Neural progenitor cell (in vitro differentiated cells): ENCODE results near the gene MSH3. TPM values are rescaled to one million over a fixed set of nuclear protein-coding genes. Genes with fewer than 3 reads are reported as not detected.

Source experiments
- DNase-seq: peaks from one replicate; pipeline ENCODE4 v3.0.0-alpha.2; 2016; ENCODE audit warnings: low spot score
- H2AFZ ChIP-seq: fragments of 200-600 bp; sonication (generic); replicated peaks from 2 replicates; pipeline ENCODE4 v1.6.1; 2016; ENCODE audit warnings: antibody characterized with exemption
- H3F3A ChIP-seq: fragments of 200-600 bp; sonication (generic); 2 replicates; pipeline ENCODE4 v1.6.1; 2016; ENCODE audit warnings: antibody characterized with exemption, low read depth
- H3K27ac ChIP-seq: fragments of 200-600 bp; sonication (generic); 2 replicates; pipeline ENCODE4 v1.5.1; 2016; ENCODE audit warnings: mild to moderate bottlenecking
- H3K27me3 ChIP-seq: fragments of 200-600 bp; sonication (generic); 2 replicates; pipeline ENCODE4 v1.6.1; 2016; ENCODE audit warnings: mild to moderate bottlenecking, moderate library complexity
- H3K36me3 ChIP-seq: fragments of 200-600 bp; sonication (generic); 2 replicates; pipeline ENCODE4 v1.5.1; 2016
- H3K4me1 ChIP-seq: fragments of 200-600 bp; sonication (generic); 2 replicates; pipeline ENCODE4 v1.6.1; 2016; ENCODE audit warnings: mixed run types
- H3K4me2 ChIP-seq: fragments of 200-600 bp; sonication (generic); 2 replicates; pipeline ENCODE4 v1.6.1; 2016
- H3K4me3 ChIP-seq: fragments of 200-600 bp; sonication (generic); 2 replicates; pipeline ENCODE4 v1.5.1; 2016
- H3K79me2 ChIP-seq: fragments of 200-600 bp; sonication (generic); 2 replicates; pipeline ENCODE4 v1.6.1; 2016; ENCODE audit warnings: low read depth
- H3K9ac ChIP-seq: fragments of 200-600 bp; sonication (generic); 2 replicates; pipeline ENCODE4 v1.6.1; 2016
- H3K9me3 ChIP-seq: fragments of 200-600 bp; sonication (generic); 2 replicates; pipeline ENCODE4 v1.5.1; 2016; ENCODE audit warnings: low read depth
- H4K20me1 ChIP-seq: fragments of 200-600 bp; sonication (generic); 2 replicates; pipeline ENCODE4 v1.6.1; 2016; ENCODE audit warnings: low read depth
- H3K27ac Mint-ChIP-seq: 3 replicates; pipeline ENCODE4 v1.8.0; 2021; ENCODE audit warnings: mixed read lengths
- H3K27me3 Mint-ChIP-seq: 2 replicates; pipeline ENCODE4 v1.8.0; 2022; ENCODE audit warnings: low read depth, mild to moderate bottlenecking, inconsistent platforms, moderate library complexity, mixed read lengths; ENCODE audit not compliant: insufficient read depth
- H3K36me3 Mint-ChIP-seq: 3 replicates; pipeline ENCODE4 v1.8.0; 2021; ENCODE audit warnings: mixed read lengths
- H3K4me1 Mint-ChIP-seq: 3 replicates; pipeline ENCODE4 v1.8.0; 2021; ENCODE audit warnings: mixed read lengths
- H3K4me3 Mint-ChIP-seq: 3 replicates; pipeline ENCODE4 v1.8.0; 2021; ENCODE audit warnings: mild to moderate bottlenecking, moderate library complexity, mixed read lengths
- H3K9me3 Mint-ChIP-seq: 3 replicates; pipeline ENCODE4 v1.8.0; 2020; ENCODE audit warnings: mixed read lengths
- EZH2 ChIP-seq: fragments of 200-600 bp; sonication (generic); IDR thresholded peaks from 2 replicates; pipeline ENCODE4 v1.6.1; 2017; ENCODE audit warnings: antibody characterized with exemption, mild to moderate bottlenecking, moderate library complexity
- EZH2phosphoT487 ChIP-seq: fragments of 200-600 bp; sonication (generic); IDR thresholded peaks from 2 replicates; pipeline ENCODE4 v1.6.1; 2017; ENCODE audit warnings: antibody characterized with exemption
- total RNA-seq: library from RNA; depleted of rRNA; stranded (reverse); fragments of >200 nt; gene quantifications from 2 replicates; pipeline ENCODE4 v1.2.3, GENCODE V29; 2015; ENCODE audit warnings: low replicate concordance
- TF ChIP-seq, protein P1 (sequence below): fragments of 200-600 bp; sonication (generic); IDR thresholded peaks from 2 replicates; pipeline ENCODE4 v1.5.1; 2017; ENCODE audit warnings: antibody characterized with exemption, mild to moderate bottlenecking

The MSH3 gene
- total RNA-seq, 1 donor from 2014 or later, result 26.1 TPM

DNA sequence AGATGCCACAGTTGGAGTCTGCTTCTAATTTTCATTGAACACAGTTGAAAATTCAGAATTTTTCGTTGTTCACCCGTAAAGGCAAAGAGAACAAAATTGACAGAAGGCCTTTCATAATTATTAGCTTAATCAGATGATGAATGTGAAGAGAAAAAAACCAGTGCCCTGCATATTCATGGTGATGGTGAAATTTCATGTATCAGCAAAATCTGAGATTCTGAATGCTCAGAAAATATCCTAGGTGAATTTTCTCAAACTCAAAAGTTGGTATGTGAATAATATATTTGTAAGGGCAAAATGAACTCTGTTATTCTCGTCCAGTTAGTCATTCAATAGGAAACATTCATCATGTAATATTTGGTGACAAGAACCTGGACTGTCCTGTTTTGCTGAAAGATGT is 136.2 kb downstream of the MSH3 start:
- no peak overlapping the region for H3K4me2 ChIP-seq
- no peaks in the 10 kb centered on the region for H3K4me1 ChIP-seq
- no peaks in the 10 kb centered on the region for H3K27me3 ChIP-seq
- no peak overlapping the region for H3K9ac ChIP-seq
- TF ChIP-seq, protein P1, sequence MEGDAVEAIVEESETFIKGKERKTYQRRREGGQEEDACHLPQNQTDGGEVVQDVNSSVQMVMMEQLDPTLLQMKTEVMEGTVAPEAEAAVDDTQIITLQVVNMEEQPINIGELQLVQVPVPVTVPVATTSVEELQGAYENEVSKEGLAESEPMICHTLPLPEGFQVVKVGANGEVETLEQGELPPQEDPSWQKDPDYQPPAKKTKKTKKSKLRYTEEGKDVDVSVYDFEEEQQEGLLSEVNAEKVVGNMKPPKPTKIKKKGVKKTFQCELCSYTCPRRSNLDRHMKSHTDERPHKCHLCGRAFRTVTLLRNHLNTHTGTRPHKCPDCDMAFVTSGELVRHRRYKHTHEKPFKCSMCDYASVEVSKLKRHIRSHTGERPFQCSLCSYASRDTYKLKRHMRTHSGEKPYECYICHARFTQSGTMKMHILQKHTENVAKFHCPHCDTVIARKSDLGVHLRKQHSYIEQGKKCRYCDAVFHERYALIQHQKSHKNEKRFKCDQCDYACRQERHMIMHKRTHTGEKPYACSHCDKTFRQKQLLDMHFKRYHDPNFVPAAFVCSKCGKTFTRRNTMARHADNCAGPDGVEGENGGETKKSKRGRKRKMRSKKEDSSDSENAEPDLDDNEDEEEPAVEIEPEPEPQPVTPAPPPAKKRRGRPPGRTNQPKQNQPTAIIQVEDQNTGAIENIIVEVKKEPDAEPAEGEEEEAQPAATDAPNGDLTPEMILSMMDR, result no peak
- no peak for TF ChIP-seq EZH2phosphoT487
- TF ChIP-seq EZH2, result no peak
- H3K36me3 ChIP-seq, result no peaks in the 10 kb centered on the region
- no peaks in the 10 kb centered on the region for H3K9me3 Mint-ChIP-seq
- H2AFZ ChIP-seq, result no peak overlapping the region
- no peak overlapping the region for H3K4me3 ChIP-seq
- no peaks in the 10 kb centered on the region for H3K4me1 Mint-ChIP-seq
- no peaks in the 10 kb centered on the region for H3K27me3 Mint-ChIP-seq
- peaks cover 5% of the 10 kb centered on the region for H3K36me3 Mint-ChIP-seq
- no peaks in the 10 kb centered on the region for H3K9me3 ChIP-seq
- no peaks in the 10 kb centered on the region for H4K20me1 ChIP-seq
- no peak overlapping the region for H3K27ac ChIP-seq
- no peak overlapping the region for H3K27ac Mint-ChIP-seq
- H3F3A ChIP-seq, result no peaks in the 10 kb centered on the region
- no peak overlapping the region for H3K4me3 Mint-ChIP-seq
- DNase-seq, result no peak
- no peaks in the 10 kb centered on the region for H3K79me2 ChIP-seq

DNA sequence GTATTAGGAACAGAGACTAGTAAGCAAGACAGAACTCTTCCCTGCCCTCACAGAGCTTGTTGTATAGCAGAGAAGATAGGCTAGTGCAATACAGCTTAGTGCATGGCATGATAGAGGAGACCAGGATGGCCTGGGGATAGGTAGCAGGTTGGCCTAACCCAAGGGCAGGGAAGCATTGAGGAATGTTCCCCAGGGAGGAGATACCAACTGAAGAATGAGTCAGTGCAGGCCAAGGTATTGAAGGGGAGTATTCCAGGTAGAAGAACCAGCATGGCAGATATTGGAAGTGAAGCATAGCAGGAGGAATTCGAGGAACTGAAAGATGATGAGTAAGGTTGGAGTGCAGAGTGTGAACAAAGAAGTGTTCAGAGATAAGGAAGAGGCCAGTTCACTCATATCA is 138.9 kb downstream of the MSH3 start:
- no peak overlapping the region for H3K9ac ChIP-seq
- H3K79me2 ChIP-seq, result no peaks in the 10 kb centered on the region
- H3K4me3 ChIP-seq, result no peak overlapping the region
- Mint-ChIP-seq H3K36me3 (peaks cover 6% of the 10 kb centered on the region), H3K4me1 (no peaks in the 10 kb centered on the region), H3K27ac (no peak overlapping the region), H3K9me3 (no peaks in the 10 kb centered on the region), H3K4me3 (no peak overlapping the region), H3K27me3 (no peaks in the 10 kb centered on the region)
- H3K27me3 ChIP-seq, result no peaks in the 10 kb centered on the region
- H2AFZ ChIP-seq, result no peak overlapping the region
- H3K4me1 ChIP-seq, result no peaks in the 10 kb centered on the region
- H4K20me1 ChIP-seq, result no peaks in the 10 kb centered on the region
- no peak overlapping the region for H3K27ac ChIP-seq
- no peak for DNase-seq
- no peaks in the 10 kb centered on the region for H3F3A ChIP-seq
- no peak for TF ChIP-seq EZH2
- TF ChIP-seq, protein P1, result no peak
- no peak for TF ChIP-seq EZH2phosphoT487
- H3K4me2 ChIP-seq, result no peak overlapping the region
- no peaks in the 10 kb centered on the region for H3K9me3 ChIP-seq
- no peaks in the 10 kb centered on the region for H3K36me3 ChIP-seq

DNA sequence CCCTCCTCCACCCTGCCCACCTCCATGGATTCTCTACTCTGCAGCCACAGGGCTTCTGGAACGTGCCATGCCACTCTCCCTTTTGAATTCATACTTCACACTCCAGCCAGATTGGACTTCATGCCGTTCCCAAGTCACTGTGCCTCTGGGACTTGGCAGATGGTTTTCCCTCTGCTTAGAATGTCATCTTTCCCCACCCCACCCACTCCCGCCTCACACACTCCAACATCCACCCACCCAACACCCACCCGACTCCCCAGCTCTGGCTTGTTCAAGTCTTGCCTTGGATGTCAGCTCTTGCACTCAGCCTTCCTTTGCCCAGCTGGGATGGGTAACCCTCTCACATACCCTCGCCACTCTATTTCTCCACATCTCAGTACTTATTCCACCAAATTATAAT is 142.4 kb downstream of the MSH3 start:
- H3K79me2 ChIP-seq, result no peaks in the 10 kb centered on the region
- no peaks in the 10 kb centered on the region for H3K27me3 Mint-ChIP-seq

More for the DNA sequence above, 142.4 kb downstream of the MSH3 start:
- Histone ChIP-seq H2AFZ (no peak overlapping the region), H3K27me3 (no peaks in the 10 kb centered on the region), H3K27ac (no peak overlapping the region), H3F3A (peaks cover 6% of the 10 kb centered on the region), H3K9ac (no peak overlapping the region), H4K20me1 (no peaks in the 10 kb centered on the region), H3K4me3 (no peak overlapping the region), H3K9me3 (no peaks in the 10 kb centered on the region), H3K4me2 (no peak overlapping the region), H3K4me1 (no peaks in the 10 kb centered on the region), H3K36me3 (no peaks in the 10 kb centered on the region)
- H3K9me3 Mint-ChIP-seq, result no peaks in the 10 kb centered on the region
- DNase-seq, result no peak
- peak overlapping the region; percentile 72 for H3K27ac Mint-ChIP-seq
- no peaks in the 10 kb centered on the region for H3K4me1 Mint-ChIP-seq
- H3K4me3 Mint-ChIP-seq, result no peak overlapping the region
- TF ChIP-seq EZH2phosphoT487 (no peak), EZH2 (no peak)
- TF ChIP-seq, protein P1, result no peak
- H3K36me3 Mint-ChIP-seq, result peaks cover 8% of the 10 kb centered on the region
